HK-2 (cell line): ENCODE measurements around the gene MDH2.
"Not testable (repeated sequence)": the region's sequence is repeated elsewhere in the genome, so short reads cannot be mapped to it uniquely, and the experiment has no call there.

Experiments used
- DNase-seq: peaks from one replicate; pipeline ENCODE4 v3.0.0-alpha.2; 2018; ENCODE audit not compliant: unreplicated experiment

MDH2 gene

GRCh38 chr7:76047305-76047810 is 548 bp upstream of the MDH2 start:
- no peak for DNase-seq

DNA sequence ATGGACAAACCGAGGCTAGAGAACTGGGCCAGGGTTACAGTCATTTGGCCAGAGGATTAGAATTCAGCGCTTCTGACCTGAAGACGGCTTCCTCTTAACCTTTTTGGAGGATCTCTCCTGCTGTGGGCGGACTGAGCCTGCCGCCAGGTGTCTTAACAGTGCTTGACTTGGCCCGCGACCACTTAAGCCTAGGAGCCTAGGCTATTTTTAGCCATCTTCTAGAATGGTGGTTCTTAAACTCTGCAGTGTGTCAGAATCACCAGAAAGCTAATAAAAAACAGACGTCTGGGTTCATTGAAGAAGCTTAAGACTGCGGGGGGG is 722 bp downstream of the MDH2 start:
- DNase-seq: peak; percentile 36

DNA sequence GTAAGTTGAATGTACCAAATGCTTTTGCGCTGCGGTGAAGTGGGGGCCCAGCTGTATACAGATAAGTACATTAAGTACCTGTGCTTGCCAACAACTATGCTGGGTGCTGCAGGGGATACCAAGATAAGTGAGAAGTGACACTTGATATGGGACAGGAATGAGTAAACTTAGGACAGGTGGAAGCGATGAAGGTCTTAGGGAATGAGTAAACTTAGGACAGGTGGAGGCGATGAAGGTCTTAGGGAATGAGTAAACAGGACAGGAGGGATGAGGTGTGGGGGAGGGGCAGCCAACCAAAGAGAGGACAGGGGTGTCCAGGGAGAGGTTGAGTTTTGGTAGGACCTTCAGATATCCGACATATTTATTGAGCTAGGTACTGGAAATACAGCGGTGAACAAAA is 1.4 kb downstream of the MDH2 start:
- DNase-seq: no peak

- no peak for DNase-seq
Observed at GRCh38 chr7:76050545-76050944, 2.6 kb downstream of the MDH2 start.

GRCh38 chr7:76051840-76052239 is 3.9 kb downstream of the MDH2 start:
- no peak for DNase-seq

GRCh38 chr7:76052681-76053080 is 4.8 kb downstream of the MDH2 start:
- not testable (repeated sequence) for DNase-seq

GRCh38 chr7:76053461-76053860 is 5.6 kb downstream of the MDH2 start:
- DNase-seq: no peak

GRCh38 chr7:76054123-76055120 is 6.5 kb downstream of the MDH2 start:
- peak; percentile 34 for DNase-seq

GRCh38 chr7:76056241-76056640 is 8.3 kb downstream of the MDH2 start:
- no peak for DNase-seq

- no peak for DNase-seq
Observed at GRCh38 chr7:76057103-76057812, 9.4 kb downstream of the MDH2 start.

DNA sequence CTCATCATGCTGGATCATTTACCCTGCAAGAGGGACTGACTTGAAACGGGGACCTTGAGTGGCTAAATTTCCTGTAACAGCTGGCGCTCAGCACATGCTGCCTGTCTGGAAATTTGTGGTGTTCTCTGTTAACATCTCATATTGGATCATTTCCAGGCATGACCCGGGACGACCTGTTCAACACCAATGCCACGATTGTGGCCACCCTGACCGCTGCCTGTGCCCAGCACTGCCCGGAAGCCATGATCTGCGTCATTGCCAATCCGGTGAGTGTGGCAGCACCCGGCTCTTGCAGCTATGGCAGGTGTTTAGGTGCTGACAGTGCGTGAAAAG is 9.9 kb downstream of the MDH2 start:
- DNase-seq: no peak

DNA sequence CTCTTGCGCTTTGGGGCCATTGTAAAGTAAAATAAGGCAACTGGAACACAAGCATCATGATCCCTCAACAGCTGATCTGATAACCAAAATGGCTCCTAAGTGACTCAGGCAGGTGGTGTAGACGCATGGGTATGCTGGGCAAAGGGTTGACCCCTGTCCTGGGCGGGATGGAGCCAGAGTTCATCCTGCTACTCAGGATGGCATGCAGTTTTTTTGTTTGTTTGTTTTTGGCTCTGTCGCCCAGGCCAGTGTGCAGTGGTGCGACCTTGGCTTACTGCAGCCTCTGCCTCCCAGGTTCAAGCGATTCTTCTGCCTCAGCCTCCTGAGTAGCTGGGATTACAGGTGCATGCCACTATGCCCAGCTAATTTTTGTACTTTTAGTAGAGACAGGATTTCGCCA is 10.8 kb downstream of the MDH2 start:
- not testable (repeated sequence) for DNase-seq

- no peak for DNase-seq
Observed at GRCh38 chr7:76060842-76061241, 12.9 kb downstream of the MDH2 start.

GRCh38 chr7:76062254-76062653 is 14.3 kb downstream of the MDH2 start:
- no peak for DNase-seq

GRCh38 chr7:76063114-76063513 is 15.2 kb downstream of the MDH2 start:
- no peak for DNase-seq

DNA sequence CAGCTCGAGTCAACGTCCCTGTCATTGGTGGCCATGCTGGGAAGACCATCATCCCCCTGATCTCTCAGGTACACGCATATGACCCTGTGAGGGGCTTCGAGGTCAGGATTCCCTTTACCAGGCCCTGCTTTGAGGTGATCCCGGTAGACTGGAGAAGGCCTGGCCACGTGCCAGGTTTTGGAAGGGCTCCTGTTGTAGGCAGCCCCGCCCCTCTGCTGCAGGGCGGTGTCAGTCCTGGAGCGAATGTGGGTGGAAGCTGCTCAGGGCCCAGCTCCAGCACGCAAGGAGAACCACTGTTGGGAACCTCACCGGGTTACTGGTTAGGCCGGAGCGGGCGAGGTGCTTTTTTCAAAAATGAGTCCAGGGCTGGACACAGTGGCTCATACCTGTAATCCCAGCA is 15.6 kb downstream of the MDH2 start:
- DNase-seq: no peak

DNA sequence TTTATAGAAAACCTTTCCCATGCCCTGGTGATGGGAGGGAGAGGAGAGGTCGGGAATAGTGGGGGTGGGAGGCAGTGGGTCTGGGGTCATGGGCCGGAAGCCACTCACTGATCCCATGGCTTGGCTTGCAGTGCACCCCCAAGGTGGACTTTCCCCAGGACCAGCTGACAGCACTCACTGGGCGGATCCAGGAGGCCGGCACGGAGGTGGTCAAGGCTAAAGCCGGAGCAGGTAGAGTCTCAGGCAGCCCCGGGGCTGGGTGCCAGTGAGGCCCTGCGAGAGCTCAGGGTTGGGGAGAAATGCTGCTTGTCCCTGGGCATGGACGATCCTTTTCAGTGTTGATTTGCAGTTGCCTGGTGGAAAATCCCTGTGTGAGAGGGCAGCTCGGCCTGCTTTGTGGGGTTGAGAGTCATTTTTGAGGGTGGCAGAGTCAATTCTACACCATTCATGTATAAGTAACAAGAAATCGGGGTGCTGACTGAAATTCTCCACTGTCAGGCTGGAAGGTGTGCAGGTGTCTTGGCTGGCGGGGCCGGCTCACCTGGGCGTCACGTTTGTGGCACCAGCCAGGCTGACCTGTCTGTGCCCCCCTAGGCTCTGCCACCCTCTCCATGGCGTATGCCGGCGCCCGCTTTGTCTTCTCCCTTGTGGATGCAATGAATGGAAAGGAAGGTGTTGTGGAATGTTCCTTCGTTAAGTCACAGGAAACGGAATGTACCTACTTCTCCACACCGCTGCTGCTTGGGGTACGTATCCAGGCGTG is 16.5 kb downstream of the MDH2 start:
- no peak for DNase-seq

- no peak for DNase-seq
Observed at GRCh38 chr7:76065016-76065612, 17.2 kb downstream of the MDH2 start.

DNA sequence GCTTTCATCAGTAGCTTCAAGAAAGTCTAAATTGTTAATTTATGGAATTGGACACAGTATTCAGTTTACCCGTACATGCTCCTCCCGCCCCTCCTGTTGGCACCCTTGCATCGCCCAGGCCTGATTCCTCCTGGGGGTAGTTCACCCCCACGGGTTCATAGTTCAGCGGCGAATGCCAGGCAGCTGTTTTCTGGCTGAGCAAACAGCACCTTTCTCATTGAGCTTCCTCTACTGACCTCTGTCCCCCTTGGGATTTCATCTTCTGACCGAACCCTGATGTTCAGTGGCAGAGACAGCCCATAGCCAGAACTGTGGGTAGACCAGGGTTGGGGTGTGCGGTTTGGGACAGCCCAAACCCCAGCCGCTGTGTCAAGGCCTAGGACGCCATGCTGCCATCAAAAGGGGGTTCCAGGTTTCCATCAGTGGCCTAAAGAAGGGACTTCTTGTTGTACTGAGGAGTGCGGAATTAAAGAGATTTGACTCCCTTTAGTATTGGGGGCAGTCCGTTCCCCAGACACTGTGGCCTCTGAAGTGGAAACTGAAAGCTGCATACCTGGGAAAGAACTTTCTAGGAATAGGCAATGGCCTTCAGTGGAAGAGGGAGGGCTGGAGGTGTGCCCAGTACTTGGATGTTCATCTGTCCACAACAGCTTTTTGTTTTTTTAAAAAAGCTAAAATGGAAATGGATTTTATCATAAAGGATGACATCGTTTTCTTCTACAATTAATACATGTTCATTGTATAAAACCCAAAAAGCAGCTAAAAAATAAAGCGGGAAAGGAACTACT is 19.0 kb downstream of the MDH2 start:
- DNase-seq: no peak

DNA sequence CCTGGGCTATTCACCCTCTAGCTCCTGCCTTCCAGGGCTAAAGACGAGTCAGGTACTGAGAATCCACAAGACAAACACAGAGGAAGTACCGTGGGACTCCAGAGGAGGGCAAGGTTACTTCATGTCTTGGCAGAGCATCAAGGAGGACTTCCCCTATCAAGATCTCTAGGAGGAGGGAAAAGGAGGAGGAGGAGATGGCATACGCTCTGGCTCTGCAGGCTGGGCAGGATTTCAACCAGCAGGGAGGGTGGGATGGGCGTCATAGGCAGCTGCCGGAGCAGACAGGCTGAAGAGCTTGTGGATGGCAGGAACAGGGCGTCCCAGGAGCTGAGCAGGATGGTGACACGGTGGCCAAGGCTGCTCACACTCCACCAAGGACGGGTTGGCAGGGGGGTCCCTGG is 21.3 kb downstream of the MDH2 start:
- peak; percentile 69 for DNase-seq
